AG04450 (cell line): ENCODE measurements around the gene KIAA1217. TPM values are rescaled to one million over a fixed set of nuclear protein-coding genes. Genes with fewer than 3 reads are reported as not detected.

Source experiments
- CTCF ChIA-PET: fragments of 300-600, 350-600 bp; formaldehyde crosslinking; extraction: SDS; loops from one replicate; lab custom pipeline; 2022; ENCODE audit warnings: antibody characterized with exemption, inconsistent platforms; lab: Charles Lee
- POLR2A ChIA-PET: fragments of 350-600 bp; formaldehyde crosslinking; extraction: SDS; loops from one replicate; lab custom pipeline; 2021; ENCODE audit warnings: antibody characterized with exemption, inconsistent platforms; lab: Yijun Ruan, JAX
- DNase-seq: peaks from one replicate; pipeline ENCODE4 v3.0.0-alpha.2; 2011; ENCODE audit warnings: low read depth, low spot score
- H3K27ac ChIP-seq: one replicate; pipeline ENCODE4 v1.5.1; 2012; ENCODE audit warnings: low read depth, low read length, control low read depth
- H3K27me3 ChIP-seq: one replicate; pipeline ENCODE4 v1.6.0; 2012; ENCODE audit warnings: low read length; ENCODE audit not compliant: control insufficient read depth, insufficient read depth
- H3K4me3 ChIP-seq: 2 replicates; pipeline ENCODE4 v1.5.1; 2011; ENCODE audit warnings: mild to moderate bottlenecking, low read depth, low read length, control low read depth
- H3K9me3 ChIP-seq: 2 replicates; pipeline ENCODE4 v1.5.1; 2012; ENCODE audit warnings: low read length; ENCODE audit not compliant: control insufficient read depth, insufficient read depth
- CTCF ChIP-seq: IDR thresholded peaks from 2 replicates; pipeline ENCODE4 v1.5.1; 2011; ENCODE audit warnings: low read depth, low read length, control low read depth, inconsistent platforms
- polyA plus RNA-seq: library from polyadenylated mRNA; depleted of rRNA; stranded (reverse); fragments of >200 nt; gene quantifications from 2 replicates; pipeline ENCODE4 v1.2.3, GENCODE V29; 2011

KIAA1217 gene
- polyA plus RNA-seq, 1 experiment: 5.4 TPM

GRCh38 chr10:24536636-24537035 is 327.7 kb downstream of the KIAA1217 start:
- Histone ChIP-seq H3K27ac (no peak overlapping the region), H3K27me3 (no peaks in the 10 kb centered on the region), H3K9me3 (no peaks in the 10 kb centered on the region), H3K4me3 (no peak overlapping the region)
- CTCF ChIA-PET: interaction anchor here (0.8 kb wide), 1 partner anchor 18 kb away, joined by 3 read pairs; no protein-coding TSS in a partner anchor
- TF ChIP-seq CTCF: no peak
- DNase-seq: no peak
- POLR2A ChIA-PET: no interaction called here

GRCh38 chr10:24541239-24541753 is 332.4 kb downstream of the KIAA1217 start:
- CTCF ChIA-PET: interaction anchor here (0.8 kb wide), 1 partner anchor 548 kb away, joined by 3 read pairs; no protein-coding TSS in a partner anchor
- DNase-seq: no peak
- no peaks in the 10 kb centered on the region for H3K27me3 ChIP-seq
- no peak overlapping the region for H3K27ac ChIP-seq
- no peak for TF ChIP-seq CTCF
- POLR2A ChIA-PET: no interaction called here
- no peak overlapping the region for H3K4me3 ChIP-seq
- no peaks in the 10 kb centered on the region for H3K9me3 ChIP-seq

- no peak for DNase-seq
- Histone ChIP-seq H3K27ac (no peak overlapping the region), H3K27me3 (no peaks in the 10 kb centered on the region), H3K9me3 (no peaks in the 10 kb centered on the region), H3K4me3 (no peak overlapping the region)
- POLR2A ChIA-PET: no interaction called here
- TF ChIP-seq CTCF: no peak
- CTCF ChIA-PET: interaction anchor here (0.8 to 1.0 kb wide), 2 partner anchors 24 to 550 kb away, joined by 3 read pairs; no protein-coding TSS in a partner anchor
Observed at GRCh38 chr10:24542314-24543270, 333.7 kb downstream of the KIAA1217 start.

- no peak overlapping the region for H3K27ac ChIP-seq
- H3K9me3 ChIP-seq: no peaks in the 10 kb centered on the region
- no peak overlapping the region for H3K4me3 ChIP-seq
- H3K27me3 ChIP-seq: no peaks in the 10 kb centered on the region
- ChIA-PET POLR2A (no interaction called here), CTCF (no interaction called here)
- DNase-seq: no peak
- TF ChIP-seq CTCF: no peak
Observed at GRCh38 chr10:24544776-24545175, 335.8 kb downstream of the KIAA1217 start.

- no peak for DNase-seq
- CTCF ChIA-PET: interaction anchor here (3.8 kb wide), 1 partner anchor 12 kb away, joined by 21 read pairs; no protein-coding TSS in a partner anchor
- Histone ChIP-seq H3K27me3 (no peaks in the 10 kb centered on the region), H3K9me3 (no peaks in the 10 kb centered on the region), H3K4me3 (no peak overlapping the region), H3K27ac (no peak overlapping the region)
- POLR2A ChIA-PET: no interaction called here
- no peak for TF ChIP-seq CTCF
Observed at GRCh38 chr10:24545585-24545984, 336.6 kb downstream of the KIAA1217 start.
